ENCODE measurements around the gene INA. TPM values are rescaled to one million over a fixed set of nuclear protein-coding genes. Genes with fewer than 3 reads are reported as not detected.
A peak's percentile ranks its signal among the peaks of the same experiment; 100 is the strongest.
"Not testable (repeated sequence)": the region's sequence is repeated elsewhere in the genome, so short reads cannot be mapped to it uniquely, and the experiment has no call there.

INA gene
- 0.92 and 1.4 TPM in 2 replicates for total RNA-seq

DNA sequence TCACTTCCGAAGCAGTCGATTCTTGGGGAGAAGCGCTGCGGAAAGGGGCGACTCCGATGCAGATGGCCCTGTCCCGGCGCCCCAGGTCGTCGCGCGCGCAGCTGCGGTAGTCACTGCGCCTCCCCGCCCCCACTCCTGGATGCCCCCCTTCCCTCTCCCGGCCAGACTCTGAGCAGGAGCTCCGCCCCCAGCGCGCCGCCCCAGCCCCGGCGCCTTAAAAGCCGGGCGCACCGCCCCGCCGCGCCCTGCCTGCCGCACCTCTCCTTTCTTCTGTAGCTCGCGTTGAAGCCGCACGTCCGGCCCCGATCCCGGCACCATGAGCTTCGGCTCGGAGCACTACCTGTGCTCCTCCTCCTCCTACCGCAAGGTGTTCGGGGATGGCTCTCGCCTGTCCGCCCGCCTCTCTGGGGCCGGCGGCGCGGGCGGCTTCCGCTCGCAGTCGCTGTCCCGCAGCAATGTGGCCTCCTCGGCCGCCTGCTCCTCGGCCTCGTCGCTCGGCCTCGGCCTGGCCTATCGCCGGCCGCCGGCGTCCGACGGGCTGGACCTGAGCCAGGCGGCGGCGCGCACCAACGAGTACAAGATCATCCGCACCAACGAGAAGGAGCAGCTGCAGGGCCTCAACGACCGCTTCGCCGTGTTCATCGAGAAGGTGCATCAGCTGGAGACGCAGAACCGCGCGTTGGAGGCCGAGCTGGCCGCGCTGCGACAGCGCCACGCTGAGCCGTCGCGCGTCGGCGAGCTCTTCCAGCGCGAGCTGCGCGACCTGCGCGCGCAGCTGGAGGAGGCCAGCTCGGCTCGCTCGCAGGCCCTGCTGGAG, at the start of gene INA:
Gene INA, plus strand, starts transcription at position 243 of the 817 bp plus-strand sequence. Its CDS starts 74 bp downstream, at position 317.
- peak; percentile 75 for DNase-seq
- H3K4me3 Mint-ChIP-seq: peak within 1 kb of the TSS; percentile 66
- peaks cover 9% of the 10 kb centered on the region for H3K9me3 Mint-ChIP-seq

DNA sequence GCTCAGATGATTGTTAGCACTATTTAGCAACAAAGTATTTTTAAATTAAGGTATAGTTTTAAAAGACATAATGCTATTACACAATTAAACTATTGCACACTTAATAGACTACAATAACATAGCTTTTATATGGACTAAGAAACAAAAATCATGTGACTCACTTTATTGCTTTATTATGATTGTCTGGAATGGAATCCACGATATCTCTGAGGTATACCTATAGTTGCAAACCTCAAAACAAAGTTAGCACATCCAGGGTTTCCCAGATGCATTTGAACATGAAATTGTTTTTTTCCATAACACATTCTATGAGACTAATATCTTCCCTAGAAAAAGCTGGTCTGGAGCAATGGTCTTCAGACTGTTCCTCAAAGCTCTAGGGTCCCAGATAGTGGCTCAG, 49.5 kb upstream of the INA start:
- H3K4me1 Mint-ChIP-seq: no peaks in the 10 kb centered on the region
- no peak overlapping the region for H3K4me3 Mint-ChIP-seq
- H3K27ac Mint-ChIP-seq: no peak overlapping the region
- peaks cover 8% of the 10 kb centered on the region for H3K9me3 Mint-ChIP-seq
- intact Hi-C loops (cut with micrococcal nuclease): no loop called here
- DNase-seq: no peak
- peaks cover 2% of the 10 kb centered on the region for H3K27me3 Mint-ChIP-seq
- no peaks in the 10 kb centered on the region for H3K36me3 Mint-ChIP-seq (ENCODE audit: low read depth)

More for the DNA sequence above, at the start of gene INA:
- Mint-ChIP-seq H3K4me1 (peaks cover 10% of the 10 kb centered on the region), H3K27ac (no peak within 1 kb of the TSS), H3K36me3 (ENCODE audit: low read depth) (peaks cover 2% of the 10 kb centered on the region), H3K27me3 (peaks cover 62% of the 10 kb centered on the region)
- intact Hi-C loops (cut with micrococcal nuclease): no loop called here

DNA sequence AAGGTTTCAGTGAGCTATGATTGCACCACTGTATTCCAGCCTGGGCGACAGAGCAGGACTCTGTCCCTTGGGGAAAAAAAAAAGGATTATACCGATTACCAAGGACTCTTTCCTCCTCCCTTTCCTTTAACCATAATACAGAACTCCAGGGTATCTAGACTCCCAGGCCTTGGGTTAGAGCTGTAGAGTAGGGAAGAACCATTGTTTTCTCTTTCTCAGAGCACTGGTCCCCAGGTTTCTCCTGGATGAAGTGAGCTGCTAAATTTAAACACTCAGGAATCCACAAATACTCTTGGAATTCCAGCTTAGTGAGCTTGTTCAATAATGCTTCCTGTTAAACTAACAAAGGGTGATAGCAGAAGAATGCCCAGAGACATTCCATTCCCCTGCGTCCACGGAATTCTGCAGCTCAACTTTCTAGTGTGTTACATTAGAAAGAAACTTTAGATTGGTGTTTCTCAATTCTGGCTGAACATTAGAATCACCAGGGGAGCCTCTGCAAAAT, 45.8 kb upstream of the INA start:
- Mint-ChIP-seq H3K4me3 (no peak overlapping the region), H3K27ac (no peak overlapping the region), H3K36me3 (ENCODE audit: low read depth) (no peaks in the 10 kb centered on the region), H3K9me3 (no peaks in the 10 kb centered on the region), H3K4me1 (no peaks in the 10 kb centered on the region), H3K27me3 (no peaks in the 10 kb centered on the region)
- DNase-seq: no peak
- intact Hi-C loops (cut with micrococcal nuclease): no loop called here

DNA sequence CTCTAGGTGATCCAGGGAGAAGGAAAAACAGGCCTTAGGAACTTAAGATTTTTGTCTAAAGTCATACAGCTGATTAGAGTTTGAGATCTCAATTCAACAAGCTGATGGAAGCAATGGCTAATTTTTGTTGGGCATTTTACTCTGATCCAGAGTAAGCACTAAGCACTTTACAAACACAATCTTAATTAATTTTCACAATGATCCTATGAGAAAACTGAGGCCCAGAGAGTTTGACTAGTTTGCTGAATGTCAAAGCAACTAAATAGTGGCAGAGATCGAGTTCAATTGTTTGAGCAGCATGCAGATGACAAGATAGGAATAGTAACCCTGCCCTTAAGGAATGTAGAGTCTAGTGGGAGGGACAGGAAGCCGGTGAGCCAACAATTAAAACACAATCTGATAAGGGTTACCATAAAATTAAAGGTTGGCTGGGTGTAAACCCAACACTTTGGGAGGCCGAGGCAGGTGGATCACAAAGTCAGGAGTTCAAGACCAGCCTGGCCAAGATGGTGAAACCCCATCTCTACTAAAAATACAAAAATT, 44.7 kb upstream of the INA start:
- intact Hi-C loops (cut with micrococcal nuclease): no loop called here

DNA sequence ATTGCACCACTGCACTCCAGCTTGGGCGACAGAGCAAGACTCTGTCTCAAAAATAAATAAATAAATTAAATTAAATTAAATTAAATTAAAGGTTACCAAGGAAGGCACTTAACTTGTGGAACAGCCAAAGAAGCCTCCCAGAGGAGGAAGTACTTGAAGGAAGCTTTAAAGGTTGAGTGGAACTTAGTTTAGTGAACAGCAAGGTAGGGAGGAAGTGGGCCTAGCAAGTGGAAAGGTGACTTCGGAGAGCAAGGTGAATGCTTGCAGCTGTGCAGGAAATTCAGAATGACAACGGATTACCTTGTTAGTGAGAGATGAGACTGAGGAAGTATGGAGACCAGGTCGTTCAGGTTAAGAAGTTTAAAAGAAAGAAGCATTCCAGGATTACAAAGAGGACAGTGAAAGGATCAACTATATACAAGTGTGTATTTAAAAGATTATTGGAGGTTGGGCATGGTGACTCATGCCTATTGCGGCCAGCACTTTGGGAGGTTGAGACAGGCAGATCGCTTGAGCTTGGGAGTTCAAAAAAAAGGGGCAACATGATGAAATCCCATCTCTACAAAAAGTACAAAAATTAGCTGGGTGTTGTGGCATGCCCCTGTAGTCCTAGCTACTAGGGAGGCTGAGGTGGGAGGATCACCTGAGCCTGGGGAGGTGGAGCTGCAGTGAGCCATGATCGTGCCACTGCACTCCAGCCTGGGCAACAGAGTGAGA, 44.0 kb upstream of the INA start:
- H3K9me3 Mint-ChIP-seq: no peaks in the 10 kb centered on the region
- no peaks in the 10 kb centered on the region for H3K36me3 Mint-ChIP-seq (ENCODE audit: low read depth)

More for the DNA sequence above, 44.7 kb upstream of the INA start:
- H3K4me3 Mint-ChIP-seq: no peak overlapping the region
- no peaks in the 10 kb centered on the region for H3K36me3 Mint-ChIP-seq (ENCODE audit: low read depth)
- no peaks in the 10 kb centered on the region for H3K27me3 Mint-ChIP-seq
- DNase-seq: no peak
- no peak overlapping the region for H3K27ac Mint-ChIP-seq
- H3K9me3 Mint-ChIP-seq: no peaks in the 10 kb centered on the region
- no peaks in the 10 kb centered on the region for H3K4me1 Mint-ChIP-seq

DNA sequence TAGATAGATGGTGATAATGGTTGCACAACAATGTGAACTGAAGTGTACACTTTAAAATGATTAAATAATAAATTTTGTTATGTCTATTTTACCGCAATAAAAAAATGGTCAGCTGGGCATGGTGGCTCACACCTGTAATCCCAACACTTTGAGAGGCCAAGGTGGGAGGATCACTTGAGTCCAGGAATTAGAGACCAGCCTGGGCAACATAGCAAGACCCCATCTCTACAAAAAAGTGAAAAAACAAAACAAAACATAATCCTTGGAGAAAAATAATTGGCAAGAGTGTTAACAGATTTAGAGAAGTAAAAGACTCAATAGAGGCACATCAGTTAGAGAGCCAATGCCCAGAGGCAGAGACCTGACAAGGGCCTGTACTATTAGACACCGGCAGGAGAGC, 41.2 kb upstream of the INA start:
- no peak for DNase-seq
- no peaks in the 10 kb centered on the region for H3K36me3 Mint-ChIP-seq (ENCODE audit: low read depth)
- H3K9me3 Mint-ChIP-seq: no peaks in the 10 kb centered on the region
- no peak overlapping the region for H3K4me3 Mint-ChIP-seq
- H3K4me1 Mint-ChIP-seq: peaks cover 13% of the 10 kb centered on the region
- H3K27ac Mint-ChIP-seq: no peak overlapping the region
- no peaks in the 10 kb centered on the region for H3K27me3 Mint-ChIP-seq
- intact Hi-C loops (cut with micrococcal nuclease): no loop called here

More for the DNA sequence above, 44.0 kb upstream of the INA start:
- H3K4me3 Mint-ChIP-seq: no peak overlapping the region
- H3K27ac Mint-ChIP-seq: no peak overlapping the region
- H3K4me1 Mint-ChIP-seq: no peaks in the 10 kb centered on the region
- DNase-seq: no peak
- intact Hi-C loops (cut with micrococcal nuclease): no loop called here
- H3K27me3 Mint-ChIP-seq: no peaks in the 10 kb centered on the region

DNA sequence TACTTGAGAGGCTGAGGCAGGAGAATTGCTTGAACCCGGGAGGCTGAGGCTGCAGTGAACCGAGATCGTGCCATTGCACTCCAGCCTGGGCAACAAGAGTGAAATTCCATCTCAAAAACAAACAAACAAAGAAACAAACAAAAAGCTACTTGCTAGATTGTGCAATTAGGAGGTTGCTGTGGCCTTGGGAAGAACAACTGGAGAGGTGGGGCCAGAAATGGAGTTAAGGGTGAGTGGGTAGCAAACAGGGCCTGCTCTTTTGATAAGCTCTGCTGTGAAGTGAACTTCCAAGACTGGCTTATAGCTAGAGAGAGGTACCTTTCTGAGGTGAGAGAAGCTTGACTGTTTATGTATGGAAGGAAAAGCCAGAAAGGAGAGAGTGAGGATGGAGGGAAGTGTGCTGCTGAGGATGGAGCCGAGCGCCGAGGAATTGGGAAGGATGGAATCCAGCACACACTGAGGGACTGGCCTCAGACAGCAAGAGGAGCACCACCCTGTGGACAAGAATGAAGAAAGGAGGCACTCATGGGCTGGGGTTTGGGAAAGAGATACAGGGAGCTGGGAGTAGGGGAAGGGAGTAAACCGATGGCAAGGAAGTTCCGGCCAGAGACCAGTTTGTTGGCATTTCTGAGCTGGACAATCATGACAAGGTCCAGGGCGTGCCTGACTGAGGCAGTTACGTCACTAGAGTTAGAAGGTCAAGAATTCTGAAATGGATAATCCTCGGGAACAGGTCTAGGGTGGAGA, 38.3 kb upstream of the INA start:
- H3K4me1 Mint-ChIP-seq: peaks cover 21% of the 10 kb centered on the region
- no peak overlapping the region for H3K4me3 Mint-ChIP-seq
- DNase-seq: no peak
- H3K36me3 Mint-ChIP-seq (ENCODE audit: low read depth): no peaks in the 10 kb centered on the region
- no peaks in the 10 kb centered on the region for H3K27me3 Mint-ChIP-seq
- no peaks in the 10 kb centered on the region for H3K9me3 Mint-ChIP-seq
- intact Hi-C loops (cut with micrococcal nuclease): no loop called here
- H3K27ac Mint-ChIP-seq: no peak overlapping the region

DNA sequence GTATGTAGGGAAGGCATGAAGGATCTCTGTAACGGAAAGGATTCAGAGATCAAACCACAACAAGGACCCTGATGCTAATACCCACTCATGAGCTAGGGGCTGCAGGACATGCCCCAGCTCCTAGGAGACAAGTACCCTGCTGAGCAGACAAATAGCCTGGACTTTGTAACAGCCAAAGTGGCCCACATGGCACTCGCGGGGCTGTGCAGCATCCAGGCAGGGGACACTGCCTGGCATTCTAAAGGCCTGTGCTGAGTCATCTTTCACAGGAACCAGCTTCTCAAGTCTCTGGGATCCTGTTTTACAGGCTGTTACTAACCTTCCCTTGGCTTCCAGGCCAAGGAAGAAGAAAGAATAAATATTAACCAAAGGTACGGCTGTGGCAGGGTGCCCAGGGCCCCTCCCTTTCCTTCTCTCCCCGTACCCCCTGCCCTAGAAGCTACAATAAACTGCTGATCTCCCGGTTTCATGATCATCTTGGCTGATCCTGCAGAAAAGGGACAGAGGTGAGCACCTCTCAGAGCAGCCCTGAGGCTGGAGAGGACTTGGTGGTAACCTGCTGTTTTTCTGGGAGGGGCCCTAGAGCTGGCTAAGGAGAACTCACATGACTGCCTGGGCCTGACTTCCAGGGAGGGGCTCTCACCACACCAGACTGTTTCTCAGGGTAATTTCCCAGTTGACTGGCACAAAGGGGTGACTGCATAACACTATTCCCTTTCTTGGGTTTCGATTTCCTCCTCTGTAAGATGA, 35.5 kb upstream of the INA start:
- H3K27ac Mint-ChIP-seq: peak overlapping the region; percentile 56
- H3K36me3 Mint-ChIP-seq (ENCODE audit: low read depth): no peaks in the 10 kb centered on the region
- H3K4me1 Mint-ChIP-seq: peaks cover 24% of the 10 kb centered on the region
- intact Hi-C loops (cut with micrococcal nuclease): loop anchor here (1.0 to 10.0 kb wide), 2 partner anchors 44 to 147 kb away; no protein-coding TSS in a partner anchor
- H3K4me3 Mint-ChIP-seq: peak overlapping the region; percentile 56
- H3K9me3 Mint-ChIP-seq: no peaks in the 10 kb centered on the region
- H3K27me3 Mint-ChIP-seq: peaks cover 3% of the 10 kb centered on the region
- peak; percentile 74 for DNase-seq

DNA sequence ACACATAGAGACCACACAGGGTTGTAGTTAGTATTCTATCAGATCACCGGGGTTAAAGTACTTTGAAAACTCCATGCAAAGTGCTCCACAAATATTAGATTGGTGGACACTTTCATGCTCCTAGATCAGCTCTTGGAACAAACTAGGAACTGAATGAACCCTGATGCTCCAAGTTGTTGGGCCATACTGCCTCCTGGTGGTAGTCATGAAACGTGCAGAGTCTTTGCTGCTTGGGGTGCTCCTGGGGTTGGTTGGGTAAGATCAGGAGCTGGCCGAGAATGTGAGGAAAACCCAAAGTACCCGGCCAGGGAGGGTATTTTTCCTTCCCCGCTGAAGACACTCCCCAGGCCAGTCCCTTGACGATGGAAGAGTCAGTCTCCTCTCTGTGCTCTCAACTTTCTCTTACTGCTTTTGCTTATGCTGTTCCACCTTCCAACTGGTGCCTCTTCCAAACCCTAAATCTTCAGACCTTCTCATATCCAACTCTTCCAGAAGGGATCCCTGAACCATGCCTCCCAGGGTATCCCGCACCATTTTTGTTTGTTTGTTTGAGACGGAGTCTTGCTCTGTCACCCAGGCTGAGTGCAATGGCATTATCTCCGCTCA, 32.2 kb upstream of the INA start:
- intact Hi-C loops (cut with micrococcal nuclease): loop anchor here (1.0 to 10.0 kb wide), 4 partner anchors 150 to 409 kb away; no protein-coding TSS in a partner anchor
- Mint-ChIP-seq H3K36me3 (ENCODE audit: low read depth) (no peaks in the 10 kb centered on the region), H3K9me3 (no peaks in the 10 kb centered on the region), H3K27me3 (peaks cover 18% of the 10 kb centered on the region), H3K4me3 (no peak overlapping the region), H3K4me1 (peaks cover 19% of the 10 kb centered on the region), H3K27ac (no peak overlapping the region)
- DNase-seq: peak; percentile 89

DNA sequence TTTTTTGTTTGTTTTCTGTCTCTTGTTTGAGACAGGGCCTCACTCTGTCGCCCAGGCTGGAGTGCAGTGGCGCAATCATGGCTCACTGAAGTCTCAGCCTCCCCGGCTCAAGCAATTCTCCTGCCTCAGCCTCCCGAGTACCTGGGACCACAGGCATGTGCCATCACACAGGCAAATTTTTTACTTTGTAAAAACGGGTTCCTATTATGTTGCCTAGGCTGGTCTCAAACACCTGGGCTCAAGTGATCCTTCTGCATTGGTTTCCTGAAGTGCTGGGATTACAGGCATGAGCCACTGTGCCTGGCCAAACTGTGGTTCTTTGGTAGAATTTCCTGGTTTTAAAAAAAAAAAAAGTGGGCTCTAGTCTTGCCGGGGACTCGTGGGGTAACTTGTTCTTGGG, 31.4 kb upstream of the INA start, which contains the start of gene RPEL1:
Gene RPEL1, plus strand, starts transcription at position 301 of the 400 bp plus-strand sequence. CDS start 110 bp downstream, outside the sequence.
- H3K36me3 Mint-ChIP-seq (ENCODE audit: low read depth); H3K4me3 Mint-ChIP-seq: not testable (repeated sequence)
- H3K4me1 Mint-ChIP-seq: peaks cover 14% of the 10 kb centered on the region

DNA sequence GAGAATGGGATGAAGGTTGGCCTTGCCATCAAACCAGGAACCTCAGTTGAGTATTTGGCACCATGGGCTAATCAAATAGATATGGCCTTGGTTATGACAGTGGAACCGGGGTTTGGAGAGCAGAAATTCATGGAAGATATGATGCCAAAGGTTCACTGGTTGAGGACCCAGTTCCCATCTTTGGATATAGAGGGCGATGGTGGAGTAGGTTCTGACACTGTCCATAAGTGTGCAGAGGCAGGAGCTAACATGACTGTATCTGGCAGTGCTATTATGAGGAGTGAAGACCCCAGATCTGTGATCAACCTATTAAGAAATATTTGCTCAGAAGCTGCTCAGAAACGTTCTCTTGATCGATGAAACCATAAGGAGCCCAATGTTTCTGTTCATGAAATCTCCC, 30.6 kb upstream of the INA start:
- H3K4me1 Mint-ChIP-seq: peaks cover 14% of the 10 kb centered on the region
- DNase-seq: no peak
- no peak overlapping the region for H3K27ac Mint-ChIP-seq
- H3K9me3 Mint-ChIP-seq: peaks cover 3% of the 10 kb centered on the region
- peaks cover 2% of the 10 kb centered on the region for H3K36me3 Mint-ChIP-seq (ENCODE audit: low read depth)
- H3K4me3 Mint-ChIP-seq: no peak overlapping the region
- intact Hi-C loops (cut with micrococcal nuclease): loop anchor here (10.0 kb wide), 1 partner anchor 152 kb away; no protein-coding TSS in a partner anchor
- peaks cover 19% of the 10 kb centered on the region for H3K27me3 Mint-ChIP-seq

More for the DNA sequence above, 31.4 kb upstream of the INA start, which contains the start of gene RPEL1:
- H3K27me3 Mint-ChIP-seq: peaks cover 18% of the 10 kb centered on the region
- not testable (repeated sequence) for H3K27ac Mint-ChIP-seq, H3K9me3 Mint-ChIP-seq, DNase-seq
- intact Hi-C loops (cut with micrococcal nuclease): loop anchor here (10.0 kb wide), 1 partner anchor 151 kb away; no protein-coding TSS in a partner anchor

DNA sequence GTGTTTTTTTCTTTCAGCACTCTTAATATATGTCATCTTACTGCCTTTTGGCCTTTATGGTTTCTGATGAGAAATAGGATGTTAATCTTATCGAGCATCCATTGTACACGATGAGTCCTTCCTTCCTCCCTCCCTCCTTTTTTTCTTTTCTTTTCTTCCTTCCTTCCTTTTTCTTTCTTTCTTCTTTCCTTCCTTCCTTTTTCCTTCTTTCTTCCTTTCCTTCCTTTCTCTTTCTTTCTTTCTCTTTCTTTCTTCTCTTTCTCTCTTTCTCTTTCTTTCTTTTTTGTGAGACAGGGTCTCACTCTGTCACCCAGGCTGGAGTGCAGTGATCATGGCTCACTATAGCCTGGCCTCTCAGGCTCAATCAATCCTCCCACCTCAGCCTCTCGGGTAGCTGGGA, 22.8 kb upstream of the INA start:
- H3K27me3 Mint-ChIP-seq: peaks cover 4% of the 10 kb centered on the region
- H3K36me3 Mint-ChIP-seq (ENCODE audit: low read depth): peaks cover 3% of the 10 kb centered on the region
- H3K4me3 Mint-ChIP-seq: no peak overlapping the region
- peaks cover 8% of the 10 kb centered on the region for H3K4me1 Mint-ChIP-seq
- intact Hi-C loops (cut with micrococcal nuclease): no loop called here
- DNase-seq: no peak
- H3K27ac Mint-ChIP-seq: no peak overlapping the region
- peaks cover 8% of the 10 kb centered on the region for H3K9me3 Mint-ChIP-seq
